DMS53 treated with DMSO at 0.1 percent for 48 hours (cell line): ENCODE measurements around the gene NFATC4.
"Not testable (repeated sequence)": the region's sequence is repeated elsewhere in the genome, so short reads cannot be mapped to it uniquely, and the experiment has no call there.

ENCODE experiments used
- DNase-seq: peaks from one replicate; lab custom pipeline; 2025; ENCODE audit not compliant: unreplicated experiment; lab: John Stamatoyannopoulos, UW

NFATC4 gene

GRCh38 chr14:24367514-24368211 is at the start of gene NFATC4:
TSS of gene NFATC4 (plus strand) at chr14:24368184. CDS start at chr14:24368341, 157 bp downstream.
- DNase-seq, result peak; percentile 78

DNA sequence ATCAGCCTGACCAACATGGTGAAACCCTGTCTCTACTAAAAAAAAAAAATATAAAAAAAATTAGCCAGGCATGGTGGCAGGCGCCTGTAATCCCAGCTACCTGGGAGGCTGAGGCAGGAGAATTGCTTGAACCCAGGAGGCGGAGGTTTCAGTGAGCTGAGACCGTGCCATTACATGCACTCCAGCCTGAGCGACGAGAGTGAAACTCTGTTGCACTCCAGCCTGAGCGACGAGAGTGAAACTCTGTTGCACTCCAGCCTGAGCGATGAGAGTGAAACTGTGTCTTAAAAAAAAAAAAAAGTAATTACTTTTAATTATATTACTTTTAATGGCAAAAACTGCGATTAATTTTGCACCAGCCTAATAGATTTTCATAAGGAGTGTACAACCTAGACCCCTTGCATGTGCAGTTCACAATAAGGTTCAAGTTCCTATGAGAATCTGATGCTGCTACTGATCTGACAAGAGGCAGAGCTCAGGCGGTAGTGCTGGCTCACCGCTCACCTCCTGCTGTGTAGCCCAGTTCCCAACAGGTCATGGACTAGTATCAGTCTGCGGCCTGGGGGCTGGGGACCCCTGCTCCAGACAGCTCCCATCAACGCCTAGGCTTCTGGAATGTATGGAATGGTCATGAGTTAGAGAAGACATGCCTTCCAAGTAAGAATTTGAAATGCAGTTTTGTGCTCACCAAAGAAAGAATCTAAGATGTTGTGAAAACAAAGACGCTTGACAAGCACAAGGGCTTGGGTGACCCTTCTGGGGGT is 46.6 kb upstream of the NFATC4 start:
- DNase-seq, result no peak

- no peak for DNase-seq
These were observed 45.3 kb upstream of the NFATC4 start for GRCh38 chr14:24322672-24323071.

DNA sequence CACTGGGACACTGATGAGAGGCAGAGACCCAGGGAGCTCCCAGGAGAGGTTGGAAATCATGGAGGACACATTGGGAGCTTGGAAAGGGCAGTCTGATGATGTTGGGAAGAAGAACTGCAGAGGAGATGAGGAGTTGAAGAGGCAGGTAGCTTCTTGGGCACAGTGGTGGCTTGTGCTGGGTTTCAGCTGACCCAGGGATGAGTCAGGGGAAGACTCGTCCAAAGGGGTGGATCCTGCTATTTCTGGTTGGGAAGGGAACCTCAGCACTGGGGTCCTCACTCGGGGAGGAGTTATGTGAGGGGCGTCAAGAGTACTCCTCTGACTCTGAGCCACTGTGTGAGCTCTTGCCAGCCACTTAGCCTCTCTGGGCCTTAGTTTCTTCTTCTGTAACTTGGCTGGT is 44.6 kb upstream of the NFATC4 start:
- DNase-seq, result no peak

DNA sequence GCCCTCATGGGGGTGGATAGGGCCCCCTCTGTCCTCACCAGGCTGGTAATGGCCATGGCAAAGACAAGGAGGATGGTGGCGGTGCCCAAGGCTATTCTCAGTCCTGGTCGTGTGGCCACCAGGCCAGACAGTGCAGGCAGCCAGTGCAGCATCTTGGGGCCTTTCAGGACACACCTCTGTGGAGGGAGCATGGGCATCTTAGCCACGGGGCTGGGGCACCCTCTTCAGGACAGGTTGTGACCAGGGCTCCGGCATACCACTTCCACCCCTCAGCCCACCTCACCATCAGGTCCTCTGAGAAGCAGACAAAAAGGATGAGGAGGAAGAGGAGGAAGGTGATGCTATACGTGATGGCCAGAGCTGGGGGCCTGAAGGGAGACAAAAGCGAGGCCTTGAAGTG is 44.0 kb upstream of the NFATC4 start:
- DNase-seq, result no peak

DNA sequence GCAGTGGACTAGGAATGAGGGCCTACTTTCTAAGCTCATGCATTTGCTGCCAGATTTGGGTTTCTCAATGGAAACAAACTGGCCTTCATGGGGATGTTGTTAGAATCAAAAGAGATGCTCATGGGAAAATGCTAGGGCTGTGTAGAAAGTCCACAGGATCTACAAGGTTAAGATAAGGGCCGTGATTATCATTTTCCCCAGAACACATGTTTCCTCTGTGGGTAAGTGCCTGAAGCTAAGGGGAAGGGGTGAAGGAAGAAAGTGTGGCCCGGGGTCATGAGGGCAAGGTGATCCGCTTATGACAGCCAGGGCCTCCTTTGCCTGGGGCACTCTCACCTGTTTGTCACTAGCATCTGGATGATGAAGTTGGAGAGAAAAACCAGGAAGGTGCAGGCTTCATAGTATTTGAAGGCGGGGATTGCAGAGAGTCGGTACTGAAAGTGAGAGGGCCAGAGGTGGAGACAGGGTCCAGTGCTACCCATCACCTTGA is 42.9 kb upstream of the NFATC4 start:
- no peak for DNase-seq

GRCh38 chr14:24325963-24326362 is 42.0 kb upstream of the NFATC4 start:
- DNase-seq, result no peak

DNA sequence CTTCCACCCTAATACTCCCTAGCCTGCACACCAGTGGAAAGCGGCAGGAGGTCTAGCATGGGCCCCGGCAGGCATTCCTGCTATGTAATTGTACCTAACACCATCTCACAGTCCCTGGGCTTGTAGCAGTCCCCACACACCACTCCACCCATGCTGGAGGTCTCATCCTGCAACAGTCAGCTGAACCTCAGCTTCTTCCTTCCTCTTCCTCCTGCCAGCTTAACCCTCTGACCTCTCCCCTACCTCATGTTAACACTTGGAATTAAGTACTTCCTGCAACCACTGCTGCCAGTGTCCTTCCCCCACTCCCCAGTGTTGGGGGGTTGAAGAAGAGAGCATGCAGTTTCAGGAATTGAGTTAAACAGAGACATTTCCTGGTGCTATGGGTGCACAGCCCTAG is 40.7 kb upstream of the NFATC4 start:
- no peak for DNase-seq

DNA sequence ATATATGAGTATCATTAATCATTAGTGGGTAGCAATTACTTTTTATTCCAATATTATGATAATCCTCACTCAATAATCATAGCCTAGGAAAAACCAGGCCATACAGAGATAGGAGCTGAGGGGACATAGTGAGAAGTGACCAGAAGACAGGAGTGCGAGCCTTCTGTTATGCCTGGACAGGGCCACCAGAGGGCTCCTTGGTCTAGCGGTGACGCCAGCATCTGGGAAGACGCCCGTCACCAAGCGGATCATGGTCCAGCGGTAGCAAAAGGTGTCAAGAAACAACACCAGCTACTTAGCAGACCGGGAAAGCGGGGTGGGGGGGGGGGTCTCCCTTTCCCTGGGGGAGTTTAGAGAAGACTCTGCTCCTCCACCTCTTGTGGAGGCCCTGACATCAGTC is 40.1 kb upstream of the NFATC4 start:
- not testable (repeated sequence) for DNase-seq

GRCh38 chr14:24329073-24329663 is 38.8 kb upstream of the NFATC4 start:
- no peak for DNase-seq

DNA sequence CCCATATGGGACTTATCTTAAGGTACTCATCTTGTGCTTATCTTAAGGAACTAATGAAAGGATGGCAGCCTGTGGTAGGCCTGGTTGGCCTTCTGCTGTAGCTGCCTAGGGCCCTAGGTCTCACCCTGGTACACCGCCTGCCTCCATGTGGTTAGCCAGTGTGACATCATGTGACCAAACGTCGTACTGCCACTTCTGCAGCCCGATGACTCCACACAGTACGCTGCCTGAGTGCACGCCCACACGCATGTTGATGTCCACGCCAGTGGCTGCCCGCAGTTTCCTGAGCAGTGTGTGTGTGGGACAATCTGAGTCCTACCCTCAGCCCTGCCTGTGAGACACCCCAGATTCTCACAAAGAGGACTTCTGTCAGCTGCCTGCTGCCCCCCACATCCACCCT is 38.2 kb upstream of the NFATC4 start:
- DNase-seq, result no peak

DNA sequence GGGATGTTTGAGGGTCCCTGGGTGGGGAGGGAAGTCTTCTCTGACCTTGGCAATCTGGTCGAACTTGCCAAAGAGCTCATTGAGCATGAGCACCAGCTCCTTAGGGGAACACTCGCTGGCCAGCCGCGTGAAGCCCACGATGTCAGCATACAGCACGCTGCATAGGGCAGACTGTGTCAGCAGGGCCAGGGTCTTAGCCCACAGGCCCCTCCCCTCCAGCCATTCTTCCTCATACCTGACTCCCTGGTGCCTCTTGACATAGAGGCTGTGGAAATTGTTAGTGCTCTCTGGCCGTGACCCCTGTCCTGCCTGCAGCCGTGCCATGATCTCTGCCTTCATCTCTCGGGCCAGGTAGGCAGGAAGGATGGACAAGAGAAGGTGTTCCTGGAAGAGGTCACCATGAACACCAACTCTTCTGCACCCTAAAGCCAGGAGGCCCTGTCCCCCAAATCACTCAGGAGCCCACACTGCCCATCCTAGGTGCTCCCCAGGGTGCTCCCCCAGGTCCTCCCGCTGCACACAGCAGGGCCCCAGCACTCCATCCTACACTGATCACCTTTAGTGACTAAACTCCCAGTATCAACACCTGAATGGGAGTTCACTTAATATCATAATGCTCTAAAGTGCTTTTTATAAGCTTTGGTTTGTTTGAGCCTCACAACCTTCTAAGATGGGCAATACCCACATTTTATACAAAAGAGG is 36.9 kb upstream of the NFATC4 start:
- no peak for DNase-seq

- no peak for DNase-seq
These were observed 36.2 kb upstream of the NFATC4 start for GRCh38 chr14:24331731-24332267.

DNA sequence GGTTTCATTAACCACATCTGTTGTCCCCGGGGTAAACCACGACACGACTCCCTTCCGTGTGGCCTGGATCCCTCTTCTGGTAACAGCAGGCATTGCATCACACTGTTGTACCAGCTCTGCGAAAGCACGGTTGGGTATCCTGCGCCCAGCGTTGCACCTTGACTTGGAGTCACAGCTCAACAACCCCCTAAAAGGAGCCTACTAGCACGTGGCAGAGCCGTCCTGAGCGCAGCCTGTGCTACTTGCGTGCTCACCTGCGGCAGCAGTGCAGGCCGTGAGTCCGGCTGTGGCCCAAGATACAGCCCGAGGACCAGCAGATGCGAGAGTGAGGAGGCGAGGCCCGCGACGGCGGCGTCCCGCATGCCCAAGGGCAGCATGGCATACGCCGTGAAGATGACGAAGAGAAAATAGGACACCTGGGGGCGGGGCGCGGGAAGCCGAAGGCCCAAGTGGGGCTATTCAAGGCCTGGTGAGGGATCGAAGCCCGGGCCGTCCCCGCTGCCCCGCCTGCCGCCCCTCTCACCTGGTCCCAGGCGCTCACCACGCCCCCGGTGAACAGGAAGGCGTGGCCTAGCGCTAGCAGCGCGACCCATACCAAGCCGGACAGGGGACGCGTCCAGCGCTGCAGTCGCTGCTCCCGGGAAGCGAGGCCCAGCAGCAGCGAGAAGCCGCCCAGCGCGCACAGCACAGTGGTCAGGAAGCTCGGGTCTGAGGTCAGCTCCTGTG is 35.6 kb upstream of the NFATC4 start:
- peak; percentile 60 for DNase-seq

- no peak for DNase-seq
These were observed 33.3 kb upstream of the NFATC4 start, which contains the start of gene ADCY4 for GRCh38 chr14:24334431-24335291. TSS of gene ADCY4 (minus strand) at chr14:24335071. CDS start at chr14:24334652, 419 bp downstream.

- no peak for DNase-seq
These were observed 32.4 kb upstream of the NFATC4 start for GRCh38 chr14:24335461-24336171.

DNA sequence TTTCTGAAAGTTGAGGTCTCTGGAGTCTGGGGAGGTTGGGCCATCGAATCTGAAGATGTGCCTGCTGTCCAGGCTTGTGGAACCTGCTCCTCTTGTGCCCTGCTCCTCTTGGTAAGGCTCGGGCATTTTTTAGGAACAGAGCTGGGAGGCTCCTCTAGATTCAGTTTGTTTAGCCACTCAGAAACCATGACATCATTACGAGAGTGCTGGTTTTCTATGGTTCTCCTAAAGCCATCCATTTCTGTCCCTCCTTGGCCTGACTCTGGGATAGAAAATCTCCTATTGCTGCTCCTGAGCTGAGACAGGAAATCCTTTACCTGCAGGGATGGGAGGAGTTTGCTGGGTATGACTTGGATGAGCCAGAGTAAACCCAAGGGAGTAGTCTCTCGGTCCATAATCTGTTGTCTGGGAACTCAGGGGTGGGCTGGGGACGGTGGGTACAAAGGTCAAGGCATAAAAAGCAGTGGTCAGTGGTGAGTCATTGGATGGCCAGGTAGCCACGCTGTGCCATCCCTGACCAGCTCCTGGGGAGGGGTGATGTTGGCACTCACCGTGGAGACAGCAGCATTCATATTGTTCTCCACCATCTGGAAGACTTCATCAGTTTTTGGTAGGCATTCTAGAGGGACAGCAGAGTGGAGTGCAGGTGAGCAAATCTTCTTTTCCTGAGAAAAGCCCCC is 30.7 kb upstream of the NFATC4 start:
- no peak for DNase-seq

- no peak for DNase-seq
These were observed 30.2 kb upstream of the NFATC4 start for GRCh38 chr14:24337824-24338175.
